Brain microvascular endothelial cell (primary cell): ENCODE data around the gene UCHL3.

ENCODE experiments used
- DNase-seq: peaks from one replicate; pipeline ENCODE4 v3.0.0-alpha.2; 2020
- H3K27ac ChIP-seq: fragments of 250-450 bp; sonication (Bioruptor Pico); 2 replicates; pipeline ENCODE4 v1.5.1; 2020; ENCODE audit warnings: mild to moderate bottlenecking, moderate library complexity
- H3K27me3 ChIP-seq: fragments of 250-450 bp; sonication (Bioruptor Pico); replicated peaks from 2 replicates; pipeline ENCODE4 v1.5.1; 2020; ENCODE audit warnings: mild to moderate bottlenecking
- H3K36me3 ChIP-seq: fragments of 250-450 bp; sonication (Bioruptor Pico); replicated peaks from 2 replicates; pipeline ENCODE4 v1.5.1; 2020; ENCODE audit warnings: mild to moderate bottlenecking
- H3K4me3 ChIP-seq: 2 replicates; pipeline ENCODE4 v1.5.1; 2011; ENCODE audit warnings: low read depth, mild to moderate bottlenecking, control low read depth, low read length, moderate library complexity
- in situ Hi-C: cut with HindIII; loops from 2 replicates; pipeline ENCODE4 v1.10.0; 2017; ENCODE audit warnings: low sequenced_read_pairs, low pct_ligation_motif_present
- TF ChIP-seq, protein P1 (sequence below): IDR thresholded peaks from 2 replicates; pipeline ENCODE4 v1.5.1; 2011; ENCODE audit warnings: low read depth, mild to moderate bottlenecking, moderate library complexity, low read length, control low read depth, inconsistent platforms; ENCODE audit errors: missing control alignments

The UCHL3 gene

DNA sequence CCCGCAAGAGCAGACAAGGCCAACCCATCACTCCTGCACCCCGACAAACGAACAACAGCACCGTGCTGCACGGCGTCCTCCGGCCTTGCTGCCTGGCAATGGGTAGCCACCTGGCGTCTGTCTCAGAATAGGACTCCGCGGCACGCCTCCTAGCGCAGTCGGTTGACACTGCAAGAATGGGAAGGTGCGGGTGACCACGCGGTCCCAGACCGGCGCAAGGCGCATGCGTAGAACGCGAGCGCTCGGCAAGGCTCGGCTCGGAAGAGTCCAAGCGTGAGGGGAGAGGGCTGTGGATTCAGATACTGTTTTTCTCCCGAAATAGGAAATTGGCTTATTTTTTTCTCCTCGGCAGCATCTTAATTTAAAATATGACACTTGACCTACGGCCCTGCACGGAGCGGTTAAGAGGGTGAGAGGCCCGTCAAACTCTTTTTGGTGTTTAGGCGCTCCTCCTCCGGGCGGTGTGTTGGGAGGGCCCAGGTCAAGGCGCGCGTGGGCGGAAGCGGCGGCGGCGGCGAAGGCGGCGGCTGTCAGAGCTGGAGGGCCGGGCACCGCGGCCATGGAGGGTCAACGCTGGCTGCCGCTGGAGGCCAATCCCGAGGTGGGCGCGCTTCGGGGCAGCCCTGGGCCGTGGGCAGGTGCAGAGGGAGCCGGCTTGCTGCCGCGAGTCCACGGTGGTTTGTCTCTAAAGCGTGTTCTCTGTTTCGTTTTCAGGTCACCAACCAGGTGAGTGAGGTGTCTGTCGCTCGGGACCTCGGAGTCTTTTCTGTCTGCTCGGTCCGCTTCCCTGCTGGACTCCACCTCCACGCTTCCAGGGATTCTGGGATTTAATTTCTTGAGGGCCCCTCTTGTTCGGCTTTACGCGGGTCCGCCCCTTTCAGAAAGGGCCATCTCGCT, at the start of gene UCHL3:
Gene UCHL3 (plus strand): TSS at position 530 of the 897 bp plus-strand sequence. CDS start 30 bp downstream, at position 560.
- DNase-seq, result peak; percentile 92
- Histone ChIP-seq H3K27ac (peak within 1 kb of the TSS; percentile 100), H3K36me3 (peaks cover 7% of the 10 kb centered on the region), H3K27me3 (no peaks in the 10 kb centered on the region), H3K4me3 (peak within 1 kb of the TSS; percentile 94)
- in situ Hi-C loops, result no loop called here
- TF ChIP-seq, protein P1, sequence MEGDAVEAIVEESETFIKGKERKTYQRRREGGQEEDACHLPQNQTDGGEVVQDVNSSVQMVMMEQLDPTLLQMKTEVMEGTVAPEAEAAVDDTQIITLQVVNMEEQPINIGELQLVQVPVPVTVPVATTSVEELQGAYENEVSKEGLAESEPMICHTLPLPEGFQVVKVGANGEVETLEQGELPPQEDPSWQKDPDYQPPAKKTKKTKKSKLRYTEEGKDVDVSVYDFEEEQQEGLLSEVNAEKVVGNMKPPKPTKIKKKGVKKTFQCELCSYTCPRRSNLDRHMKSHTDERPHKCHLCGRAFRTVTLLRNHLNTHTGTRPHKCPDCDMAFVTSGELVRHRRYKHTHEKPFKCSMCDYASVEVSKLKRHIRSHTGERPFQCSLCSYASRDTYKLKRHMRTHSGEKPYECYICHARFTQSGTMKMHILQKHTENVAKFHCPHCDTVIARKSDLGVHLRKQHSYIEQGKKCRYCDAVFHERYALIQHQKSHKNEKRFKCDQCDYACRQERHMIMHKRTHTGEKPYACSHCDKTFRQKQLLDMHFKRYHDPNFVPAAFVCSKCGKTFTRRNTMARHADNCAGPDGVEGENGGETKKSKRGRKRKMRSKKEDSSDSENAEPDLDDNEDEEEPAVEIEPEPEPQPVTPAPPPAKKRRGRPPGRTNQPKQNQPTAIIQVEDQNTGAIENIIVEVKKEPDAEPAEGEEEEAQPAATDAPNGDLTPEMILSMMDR, result peak; percentile 98

DNA sequence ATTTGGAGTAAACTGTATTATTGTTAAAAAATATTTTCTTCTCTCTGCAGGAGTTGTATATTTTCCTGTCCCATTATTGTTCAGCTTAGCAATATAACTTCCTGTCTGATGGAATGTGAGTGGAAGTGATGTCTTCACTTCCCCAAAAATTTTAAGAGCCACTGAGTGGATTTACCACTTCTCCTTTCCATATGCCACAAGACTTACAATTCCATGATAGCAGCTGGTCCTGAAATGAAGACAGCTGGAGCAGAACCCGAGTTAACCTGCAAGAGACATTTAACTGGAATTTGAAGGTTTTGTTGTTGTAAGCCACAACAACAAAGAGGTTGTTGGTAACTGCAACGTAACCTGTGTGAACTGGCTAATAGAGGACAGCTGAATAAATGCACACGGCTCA, 44.3 kb upstream of the UCHL3 start:
- Histone ChIP-seq H3K27ac (no peak overlapping the region), H3K4me3 (no peak overlapping the region), H3K27me3 (no peaks in the 10 kb centered on the region), H3K36me3 (no peaks in the 10 kb centered on the region)
- TF ChIP-seq, protein P1, result no peak
- DNase-seq, result no peak
- in situ Hi-C loops, result no loop called here

DNA sequence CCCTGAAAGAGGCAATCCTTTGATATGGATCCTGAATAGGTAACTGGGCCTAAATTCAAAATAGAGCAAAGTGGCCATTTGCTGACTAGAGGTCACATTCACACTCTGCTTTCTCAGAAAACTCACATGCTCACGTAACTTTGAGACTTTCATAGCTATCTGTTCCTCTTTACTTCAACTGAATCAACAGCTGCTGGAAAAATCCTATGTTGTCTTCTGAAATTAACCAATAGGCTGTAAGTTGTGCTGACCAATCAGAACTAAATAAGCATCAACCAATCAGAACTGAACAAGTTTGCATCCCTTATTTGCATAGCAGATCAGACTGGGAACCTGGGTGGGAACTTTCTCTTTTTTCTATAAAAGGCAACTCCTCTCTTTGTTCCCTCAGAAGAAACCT, 43.6 kb upstream of the UCHL3 start:
- H3K4me3 ChIP-seq, result no peak overlapping the region
- in situ Hi-C loops, result no loop called here
- no peaks in the 10 kb centered on the region for H3K36me3 ChIP-seq
- H3K27me3 ChIP-seq, result no peaks in the 10 kb centered on the region
- no peak for DNase-seq
- TF ChIP-seq, protein P1, result no peak
- H3K27ac ChIP-seq, result no peak overlapping the region

DNA sequence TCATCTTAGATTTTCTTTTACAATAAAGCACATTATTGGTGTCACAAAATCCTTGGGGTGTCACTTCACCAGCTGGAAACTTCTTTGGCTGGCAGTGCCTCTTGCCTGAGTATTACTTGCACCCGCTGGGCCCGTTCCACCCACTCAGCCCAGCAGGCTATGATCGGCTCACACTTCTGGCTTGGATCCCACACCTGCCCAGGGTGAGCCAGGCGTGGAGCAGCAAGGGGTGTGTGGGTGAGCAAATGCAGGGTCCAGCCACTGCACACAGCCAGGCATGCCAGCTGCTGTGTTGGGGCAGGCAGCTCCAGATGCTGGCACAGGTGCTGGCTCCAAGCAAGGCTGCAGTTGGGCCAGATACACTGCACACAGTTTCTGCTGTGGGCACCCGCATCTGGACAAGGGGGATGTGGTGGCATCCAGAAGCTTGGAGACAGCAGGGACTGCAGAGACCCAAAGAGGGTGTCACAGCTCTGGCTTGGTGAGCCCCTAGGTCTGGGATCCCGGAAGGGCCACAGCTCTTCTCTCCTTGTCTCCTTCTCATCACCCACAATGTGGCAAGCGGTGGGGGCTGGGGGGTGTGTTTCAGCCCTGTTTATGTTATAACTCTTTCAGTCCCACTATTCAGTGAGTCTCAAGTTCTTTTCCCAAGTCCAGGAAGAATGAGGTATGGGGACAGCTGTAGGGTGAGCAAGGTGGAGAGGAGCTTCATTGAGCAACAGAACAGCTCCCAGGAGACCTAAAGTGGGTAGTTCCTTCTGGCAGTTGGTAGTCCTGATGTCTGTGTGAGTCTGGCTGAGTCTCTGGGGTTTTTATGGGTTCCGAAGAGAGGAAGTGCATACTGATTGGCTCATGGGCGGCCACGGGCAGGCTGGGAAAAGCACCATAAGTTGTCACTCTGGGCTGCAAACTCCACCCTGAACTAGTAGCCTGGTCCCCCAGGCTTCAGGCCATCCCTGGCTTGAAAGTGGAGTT, 42.3 kb upstream of the UCHL3 start:
- H3K4me3 ChIP-seq, result no peak overlapping the region
- in situ Hi-C loops, result no loop called here
- H3K36me3 ChIP-seq, result no peaks in the 10 kb centered on the region
- H3K27ac ChIP-seq, result no peak overlapping the region
- TF ChIP-seq, protein P1, result no peak
- no peak for DNase-seq
- no peaks in the 10 kb centered on the region for H3K27me3 ChIP-seq

DNA sequence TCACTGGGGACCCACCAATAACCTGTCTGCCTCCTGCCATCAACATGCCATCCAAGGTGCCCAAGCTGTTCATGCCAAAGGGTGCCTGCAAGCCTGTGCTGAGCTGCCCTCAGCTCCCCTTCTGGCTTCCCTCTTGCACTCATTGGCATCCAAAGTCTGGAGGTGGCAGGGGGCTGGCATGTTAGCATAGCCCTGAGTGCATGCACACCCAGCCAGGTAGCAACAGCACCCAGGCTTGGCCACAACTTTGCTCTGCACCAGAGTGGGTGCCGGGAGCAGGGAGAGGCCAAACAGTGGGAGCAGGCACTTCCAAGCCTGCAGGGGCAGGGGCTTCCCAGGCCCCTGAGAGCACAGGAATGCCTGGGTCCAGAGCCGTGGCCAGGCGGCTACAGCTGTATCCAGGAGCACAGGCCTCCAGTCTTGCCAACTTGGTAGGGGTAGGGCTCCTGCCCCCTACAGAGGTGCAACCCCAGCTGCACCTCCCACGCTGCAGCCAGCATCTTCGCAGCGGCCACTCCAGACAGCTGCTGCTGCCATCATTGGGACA, 41.5 kb upstream of the UCHL3 start:
- Histone ChIP-seq H3K27ac (no peak overlapping the region), H3K4me3 (no peak overlapping the region), H3K27me3 (no peaks in the 10 kb centered on the region), H3K36me3 (no peaks in the 10 kb centered on the region)
- TF ChIP-seq, protein P1, result no peak
- in situ Hi-C loops, result no loop called here
- no peak for DNase-seq
